Esophagus muscularis mucosa (tissue), 4 donors: Measurements from ENCODE around the gene AWAT1.

Source experiments
- CTCF ChIP-seq, 3 experiments: fragments of 200-600 bp in 2 of 3; fragments of 450-650 bp in 1 of 3; sonication (generic) in 2 of 3; IDR thresholded peaks; one replicate each; pipeline ENCODE4 v1.5.1; 2017 to 2019; ENCODE audit warnings: antibody characterized with exemption in 3 of 3, mild to moderate bottlenecking in 2 of 3, moderate library complexity in 1 of 3
- EP300 ChIP-seq: sonication (generic); formaldehyde crosslinking; IDR thresholded peaks from one replicate; pipeline ENCODE4 v1.6.1; 2017; ENCODE audit warnings: antibody characterized with exemption
- POLR2A ChIP-seq: fragments of 450-650 bp; IDR thresholded peaks from one replicate; pipeline ENCODE4 v1.6.1; 2017; ENCODE audit warnings: antibody characterized with exemption, moderate library complexity, mild to moderate bottlenecking, low read depth
- POLR2AphosphoS5 ChIP-seq, 2 donors: sonication (generic); formaldehyde crosslinking; IDR thresholded peaks; one replicate each; pipeline ENCODE4 v1.6.1; 2017; ENCODE audit warnings: antibody characterized with exemption in 2 of 2

- no peak for TF ChIP-seq POLR2AphosphoS5 (IDR thresholded peaks at IDR 0.05)
- TF ChIP-seq POLR2A, result no peak
- TF ChIP-seq CTCF (IDR thresholded peaks at IDR 0.05), result no peak
- no peak for TF ChIP-seq EP300
These were observed 25.6 kb downstream of the AWAT1 start, which contains the start of gene P2RY4 for GRCh38 chrX:70260104-70260503.
